ENCODE results near the gene PACSIN2. TPM values are rescaled to one million over a fixed set of nuclear protein-coding genes. Genes with fewer than 3 reads are reported as not detected.

Gene PACSIN2
- total and polyA plus RNA-seq, 2 of the 13 experiments (the other 11 are each of a cell fraction or from before 2014, with no cell fraction given) = 54.1 to 68.8 TPM

GRCh38 chr22:42897960-42898359 lies 117.0 kb downstream of the PACSIN2 start:
- TF ChIP-seq EHMT2 (IDR thresholded peaks at IDR 0.05; ENCODE audit: borderline replicate concordance, low read depth, low read length) (no peak), TMF1 (CRISPR knock-in tag; IDR thresholded peaks at IDR 0.05; ENCODE audit: low read depth) (no peak), IKZF1 (IDR thresholded peaks at IDR 0.05) (no peak), ZSCAN21 (CRISPR knock-in tag; IDR thresholded peaks at IDR 0.05; ENCODE audit: borderline replicate concordance) (no peak), PREB (CRISPR knock-in tag; IDR thresholded peaks at IDR 0.05) (no peak), ZNF142 (CRISPR knock-in tag; IDR thresholded peaks at IDR 0.05) (no peak), ZNF766 (CRISPR knock-in tag; IDR thresholded peaks at IDR 0.05; ENCODE audit: borderline replicate concordance) (no peak), RXRB (CRISPR knock-in tag; IDR thresholded peaks at IDR 0.05; ENCODE audit: borderline replicate concordance) (no peak), MAFF (IDR thresholded peaks at IDR 0.05; ENCODE audit: low read depth, low read length) (no peak), RBM22 (optimal IDR thresholded peaks at IDR 0.05; ENCODE audit: low read length) (no peak), CBX5 (CRISPR knock-in tag; IDR thresholded peaks at IDR 0.05; ENCODE audit: borderline replicate concordance) (no peak)
- Histone ChIP-seq H2AFZ (ENCODE audit: low read length) (no peak overlapping the region), H3K9me3 (ENCODE audit: low read length) (no peaks in the 10 kb centered on the region), H3K36me3 (replicated peaks in 1 of 2; ENCODE audit: control insufficient read depth in 1 of 2, insufficient read depth in 2 of 2, low read length in 2 of 2) (peaks cover 25 to 47% of the 10 kb centered on the region in 2 experiments), H3K4me1 (ENCODE audit: insufficient read depth, low read length) (0 out of 2 replicates have a peak, but pooled peaks cover under 1% of the 10 kb centered on the region), H3K9ac (ENCODE audit: insufficient read depth, low read depth, low read length) (no peak overlapping the region), H3K4me2 (ENCODE audit: low read depth, low read length) (no peak overlapping the region), H3K27me3 (ENCODE audit: control insufficient read depth in 1 of 2, insufficient read depth in 2 of 2, low read length in 2 of 2) (no peaks in the 10 kb centered on the region), H3K79me2 (ENCODE audit: insufficient read depth, low read length) (peaks cover 45% of the 10 kb centered on the region), H3K27ac (ENCODE audit: extremely low read length, insufficient read depth, low read length) (no peak overlapping the region), H4K20me1 (ENCODE audit: insufficient read depth, low read length) (peaks cover 12% of the 10 kb centered on the region), H3K4me3 (replicated peaks in 1 of 3; ENCODE audit: insufficient read depth in 1 of 3, low read depth in 2 of 3, low read length in 3 of 3) (no peak overlapping the region)
- no TSS peak for BruUV-seq (replicated peaks)
- ChIA-PET CTCF (ENCODE audit: low intra/inter-chr PET ratio, low total read pairs) (no interaction called here), POLR2A (no interaction called here)
- FAIRE-seq (no peak), DNase-seq (ENCODE audit: low spot score) (no peak), ATAC-seq (no peak)
- in situ Hi-C loops (cut with HindIII; ENCODE audit: extremely low pct_ligation_motif_present, low pct_unique_long_range_greater_than_20kb) (no loop called here), intact Hi-C loops (cut with micrococcal nuclease; ENCODE audit: unreplicated experiment) (no loop called here)
- 89% methylated on average over 6 of the region's 7 CpGs for WGBS (ENCODE audit: low lambda C conversion rate)
